Gastrocnemius medialis (tissue), 4 donors: ENCODE data around the gene ICE1. TPM values are rescaled to one million over a fixed set of nuclear protein-coding genes. Genes with fewer than 3 reads are reported as not detected.

Experiments
- ATAC-seq, 2 donors: fragments of 150-250 bp; one replicate each; pipeline ENCODE4 v1.9.1; 2016
- DNase-seq, 2 donors: peaks; one replicate each; pipeline ENCODE4 v3.0.0-alpha.2; 2019
- H3K27ac ChIP-seq, 4 donors: fragments of 200-600 bp; sonication (generic); 1 replicate in 1 of 4; 2 replicates in 3 of 4; pipeline ENCODE4 v1.5.1; 2016 to 2018; ENCODE audit warnings: mild to moderate bottlenecking in 2 of 4, moderate library complexity in 1 of 4
- H3K27me3 ChIP-seq, 3 donors: fragments of 200-600 bp; sonication (generic) in 2 of 3; 1 replicate in 1 of 3; 2 replicates in 2 of 3; pipeline versions ENCODE4 v1.5.1 to v1.6.0; 2016 to 2019; ENCODE audit warnings: mild to moderate bottlenecking in 1 of 3, moderate library complexity in 1 of 3
- H3K36me3 ChIP-seq, 2 donors: fragments of 200-600 bp; sonication (generic) in 1 of 2; one replicate each; pipeline ENCODE4 v1.5.1; 2017 to 2018
- H3K4me1 ChIP-seq, 2 donors: fragments of 200-600 bp; sonication (generic) in 1 of 2; one replicate each; pipeline ENCODE4 v1.5.1; 2016 to 2017; ENCODE audit warnings: mild to moderate bottlenecking in 2 of 2
- H3K4me3 ChIP-seq, 4 donors: fragments of 200-600 bp; sonication (generic) in 3 of 4; 1 replicate in 1 of 4; 2 replicates in 3 of 4; pipeline ENCODE4 v1.5.1; 2016 to 2019; ENCODE audit warnings: mild to moderate bottlenecking in 2 of 4
- H3K9me3 ChIP-seq, 3 donors: fragments of 200-600 bp; sonication (generic) in 2 of 3; 1 replicate in 1 of 3; 2 replicates in 2 of 3; pipeline ENCODE4 v1.5.1; 2016 to 2019
- POLR2A ChIP-seq, 2 donors: fragments of 450-650 bp; IDR thresholded peaks; one replicate each; pipeline ENCODE4 v1.6.1; 2017; ENCODE audit warnings: antibody characterized with exemption in 2 of 2, mild to moderate bottlenecking in 2 of 2, moderate library complexity in 2 of 2
- in situ Hi-C, 4 donors: fragments of 200-750 bp; cut with MboI; loops; one replicate each; pipeline versions ENCODE4 v1.15.0 to v1.8.0; 2017; ENCODE audit warnings: low sequenced_read_pairs in 4 of 4
- intact Hi-C: fragments of 100-400 bp; cut with DNase I; formaldehyde crosslinking; loops from one replicate; pipeline ENCODE4 v1.15.1; 2023; ENCODE audit warnings: low total_unique reads
- total RNA-seq, 4 donors: library from RNA; depleted of rRNA; stranded (reverse); fragments of >200 nt; gene quantifications; one replicate each; pipeline versions ENCODE4 v1.1.0 to v1.2.3, GENCODE V29; 2016
- TF ChIP-seq, protein P1 (sequence below), 5 experiments: fragments of 450-650 bp in 3 of 5; fragments of 200-600 bp in 2 of 5; sonication (generic) in 2 of 5; IDR thresholded peaks in 4 of 5; conservative IDR thresholded peaks in 1 of 5; 1 replicate in 4 of 5; 2 replicates in 1 of 5; pipeline ENCODE4 v1.5.1; 2016 to 2019; ENCODE audit warnings: antibody characterized with exemption in 5 of 5, mild to moderate bottlenecking in 3 of 5, moderate library complexity in 3 of 5

Gene ICE1
- total RNA-seq, 4 donors from 2014 or later = 24.9 to 34.7 (median 32.7) TPM

DNA sequence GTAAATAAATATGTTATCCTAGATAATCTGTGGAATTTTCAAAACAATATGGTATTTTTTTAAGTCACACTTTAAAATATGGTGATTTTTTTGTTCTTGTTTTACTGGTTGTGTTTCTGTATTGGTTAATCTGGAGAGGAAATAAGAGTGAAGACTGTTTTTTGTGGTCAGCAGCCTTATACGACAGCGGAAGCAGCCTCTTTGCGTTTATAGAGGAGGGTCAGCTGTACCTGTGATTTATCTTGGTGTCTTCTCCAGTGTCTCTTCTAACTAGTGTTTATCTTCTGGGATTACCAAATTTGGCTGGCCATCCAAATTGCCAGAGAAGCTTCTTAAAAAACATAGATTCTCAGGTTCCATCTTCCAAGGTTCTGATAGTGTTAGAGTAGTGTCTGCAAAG, 58.7 kb downstream of the ICE1 start:
- Histone ChIP-seq H3K27me3 (no peaks in the 10 kb centered on the region), H3K4me1 (peaks cover 23 to 28% of the 10 kb centered on the region in 2 donors), H3K4me3 (peak overlapping the region in 1 of 4 donors; percentile 20), H3K9me3 (no peaks in the 10 kb centered on the region), H3K27ac (peak overlapping the region; percentile 71 to 85 (median 84)), H3K36me3 (peaks cover 0 to 15% of the 10 kb centered on the region in 2 donors)
- TF ChIP-seq, protein P1, sequence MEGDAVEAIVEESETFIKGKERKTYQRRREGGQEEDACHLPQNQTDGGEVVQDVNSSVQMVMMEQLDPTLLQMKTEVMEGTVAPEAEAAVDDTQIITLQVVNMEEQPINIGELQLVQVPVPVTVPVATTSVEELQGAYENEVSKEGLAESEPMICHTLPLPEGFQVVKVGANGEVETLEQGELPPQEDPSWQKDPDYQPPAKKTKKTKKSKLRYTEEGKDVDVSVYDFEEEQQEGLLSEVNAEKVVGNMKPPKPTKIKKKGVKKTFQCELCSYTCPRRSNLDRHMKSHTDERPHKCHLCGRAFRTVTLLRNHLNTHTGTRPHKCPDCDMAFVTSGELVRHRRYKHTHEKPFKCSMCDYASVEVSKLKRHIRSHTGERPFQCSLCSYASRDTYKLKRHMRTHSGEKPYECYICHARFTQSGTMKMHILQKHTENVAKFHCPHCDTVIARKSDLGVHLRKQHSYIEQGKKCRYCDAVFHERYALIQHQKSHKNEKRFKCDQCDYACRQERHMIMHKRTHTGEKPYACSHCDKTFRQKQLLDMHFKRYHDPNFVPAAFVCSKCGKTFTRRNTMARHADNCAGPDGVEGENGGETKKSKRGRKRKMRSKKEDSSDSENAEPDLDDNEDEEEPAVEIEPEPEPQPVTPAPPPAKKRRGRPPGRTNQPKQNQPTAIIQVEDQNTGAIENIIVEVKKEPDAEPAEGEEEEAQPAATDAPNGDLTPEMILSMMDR (IDR thresholded peaks at IDR 0.05 in 4 of 5, conservative IDR thresholded peaks at IDR 0.05 in 1 of 5) = no peak
- TF ChIP-seq POLR2A (IDR thresholded peaks at IDR 0.05) = no peak
- DNase-seq (peak in 1 of 2 donors; percentile 23), ATAC-seq (peak; percentile 55 to 83)
- in situ Hi-C loops = loop anchor here in 3 of 4 donors (10.0 to 25.0 kb wide), 2 partner anchors 1094 to 1106 kb away; no protein-coding TSS in a partner anchor
- intact Hi-C loops = loop anchor here (2.0 to 5.0 kb wide), 4 partner anchors 58 to 1346 kb away; partner anchors contain the start of genes ICE1 and TENT4A

DNA sequence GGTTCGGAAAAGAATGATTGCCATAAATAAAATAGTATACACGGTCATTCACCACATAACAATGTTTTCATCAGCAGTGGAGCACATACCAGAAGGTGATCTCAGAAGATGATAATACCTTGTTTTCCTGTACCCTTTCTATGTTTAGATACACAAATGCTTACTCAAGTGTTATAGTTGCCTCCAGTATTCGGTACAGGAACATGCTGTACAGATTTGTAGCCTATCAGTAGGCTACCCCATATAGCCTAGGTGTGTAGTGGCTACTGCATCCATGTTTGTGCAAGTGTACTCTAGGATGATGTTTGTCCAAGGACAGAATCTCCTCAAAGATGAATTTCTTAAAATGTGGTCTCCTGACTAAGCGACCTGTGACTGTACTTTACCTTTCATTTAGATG, 59.2 kb downstream of the ICE1 start:
- Histone ChIP-seq H3K9me3 (no peaks in the 10 kb centered on the region), H3K4me3 (peak overlapping the region in 1 of 4 donors; percentile 20), H3K4me1 (peaks cover 23 to 28% of the 10 kb centered on the region in 2 donors), H3K27ac (peak overlapping the region; percentile 71 to 85 (median 84)), H3K27me3 (no peaks in the 10 kb centered on the region), H3K36me3 (peaks cover 0 to 14% of the 10 kb centered on the region in 2 donors)
- intact Hi-C loops (loop anchor here (2.0 to 5.0 kb wide), 4 partner anchors 59 to 1346 kb away; partner anchors contain the start of genes ICE1 and TENT4A), in situ Hi-C loops (loop anchor here in 3 of 4 donors (10.0 to 25.0 kb wide), 2 partner anchors 1093 to 1106 kb away; no protein-coding TSS in a partner anchor)
- DNase-seq = peak; percentile 22 to 53
- TF ChIP-seq, protein P1 (IDR thresholded peaks at IDR 0.05 in 4 of 5, conservative IDR thresholded peaks at IDR 0.05 in 1 of 5) = no peak
- no peak for TF ChIP-seq POLR2A (IDR thresholded peaks at IDR 0.05)
- ATAC-seq = peak; percentile 95 to 98

DNA sequence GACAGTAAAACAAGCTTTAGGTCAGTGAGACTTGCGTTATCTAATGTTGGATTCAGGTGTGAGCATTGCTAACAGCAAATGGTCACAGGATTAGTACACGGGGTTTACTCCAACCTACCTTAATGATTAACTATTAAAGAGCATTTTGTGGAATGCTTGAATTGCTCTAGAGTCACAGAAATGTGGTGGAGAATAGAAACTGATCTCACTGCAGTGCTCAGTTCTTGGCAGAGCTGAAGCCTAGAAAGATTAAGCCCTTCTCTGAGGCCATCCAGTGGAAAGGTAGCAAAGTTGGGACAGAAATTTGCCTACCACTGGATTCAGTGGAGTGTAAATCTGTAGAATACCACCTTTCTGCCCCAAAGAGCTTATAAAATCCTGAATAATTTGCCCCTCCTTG, 60.9 kb downstream of the ICE1 start:
- TF ChIP-seq, protein P1 (IDR thresholded peaks at IDR 0.05 in 4 of 5, conservative IDR thresholded peaks at IDR 0.05 in 1 of 5) = no peak
- no peak for TF ChIP-seq POLR2A (IDR thresholded peaks at IDR 0.05)
- ATAC-seq (peak in 1 of 2 donors; percentile 30), DNase-seq (no peak)
- no peaks in the 10 kb centered on the region for H3K9me3 ChIP-seq
- H3K27me3 ChIP-seq = no peaks in the 10 kb centered on the region
- intact Hi-C loops (loop anchor here (5.0 kb wide), 3 partner anchors 969 to 1344 kb away; partner anchors contain the start of gene TENT4A), in situ Hi-C loops (loop anchor here in 3 of 4 donors (10.0 to 25.0 kb wide), 2 partner anchors 1091 to 1104 kb away; no protein-coding TSS in a partner anchor)
- H3K4me3 ChIP-seq = no peak overlapping the region
- peak overlapping the region; percentile 71 to 85 (median 84) for H3K27ac ChIP-seq
- peaks cover 23 to 28% of the 10 kb centered on the region in 2 donors for H3K4me1 ChIP-seq
- H3K36me3 ChIP-seq = peaks cover 0 to 7% of the 10 kb centered on the region in 2 donors

DNA sequence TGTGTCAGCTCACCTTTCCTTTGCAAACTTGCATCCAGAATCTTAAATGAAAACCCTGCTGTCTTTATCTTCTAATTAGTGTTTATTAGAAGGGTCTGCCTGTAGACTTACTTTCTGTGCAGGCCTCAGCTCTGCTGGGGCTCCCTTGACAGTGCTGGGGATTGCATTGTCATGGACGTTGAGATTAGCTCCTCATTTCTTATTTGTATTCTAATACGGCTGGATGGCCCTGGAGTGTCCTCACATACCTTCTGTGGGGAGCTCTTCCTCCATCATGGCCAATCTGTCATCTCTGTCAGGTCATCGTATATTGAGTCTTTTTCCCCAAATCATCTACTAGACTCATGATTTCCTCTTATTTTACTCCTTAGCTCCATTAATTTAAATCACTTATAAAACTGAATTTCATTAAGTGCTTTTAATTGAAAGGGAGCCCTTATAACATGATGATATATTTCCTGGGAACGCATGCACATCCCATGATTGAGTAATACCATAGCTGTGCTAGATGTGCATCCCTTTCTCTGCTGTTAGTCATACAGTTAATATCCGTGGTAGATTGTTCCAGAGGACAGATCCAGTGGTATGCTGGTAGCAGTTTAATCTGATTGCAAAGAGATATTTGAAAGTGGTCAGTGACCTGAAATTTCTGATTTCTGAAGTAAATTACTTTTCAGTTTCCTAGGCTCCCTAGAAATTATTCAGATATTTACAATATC, 61.6 kb downstream of the ICE1 start:
- no peaks in the 10 kb centered on the region for H3K9me3 ChIP-seq
- TF ChIP-seq POLR2A (IDR thresholded peaks at IDR 0.05) = no peak
- TF ChIP-seq, protein P1 (IDR thresholded peaks at IDR 0.05 in 4 of 5, conservative IDR thresholded peaks at IDR 0.05 in 1 of 5) = no peak
- DNase-seq (no peak), ATAC-seq (no peak)
- H3K4me1 ChIP-seq = peaks cover 23 to 28% of the 10 kb centered on the region in 2 donors
- peaks cover 0 to 12% of the 10 kb centered on the region in 2 donors for H3K36me3 ChIP-seq
- H3K4me3 ChIP-seq = no peak overlapping the region
- intact Hi-C loops = loop anchor here (5.0 kb wide), 3 partner anchors 968 to 1343 kb away; partner anchors contain the start of gene TENT4A
- H3K27me3 ChIP-seq = no peaks in the 10 kb centered on the region
- peak overlapping the region in 3 of 4 donors; percentile 11 to 84 (median 83) for H3K27ac ChIP-seq
- in situ Hi-C loops = loop anchor here in 3 of 4 donors (10.0 to 25.0 kb wide), 2 partner anchors 1091 to 1103 kb away; no protein-coding TSS in a partner anchor
